Activated naive CD4-positive, alpha-beta T cell treated with Interleukin-2 at 50 U/mL for 16 hours (primary cell): ENCODE results near the gene MXRA7.
"Not testable (repeated sequence)": the region's sequence is repeated elsewhere in the genome, so short reads cannot be mapped to it uniquely, and the experiment has no call there.

Experiments
- DNase-seq: peaks from one replicate; pipeline ENCODE4 v3.0.0-alpha.2; 2020

The MXRA7 gene

DNA sequence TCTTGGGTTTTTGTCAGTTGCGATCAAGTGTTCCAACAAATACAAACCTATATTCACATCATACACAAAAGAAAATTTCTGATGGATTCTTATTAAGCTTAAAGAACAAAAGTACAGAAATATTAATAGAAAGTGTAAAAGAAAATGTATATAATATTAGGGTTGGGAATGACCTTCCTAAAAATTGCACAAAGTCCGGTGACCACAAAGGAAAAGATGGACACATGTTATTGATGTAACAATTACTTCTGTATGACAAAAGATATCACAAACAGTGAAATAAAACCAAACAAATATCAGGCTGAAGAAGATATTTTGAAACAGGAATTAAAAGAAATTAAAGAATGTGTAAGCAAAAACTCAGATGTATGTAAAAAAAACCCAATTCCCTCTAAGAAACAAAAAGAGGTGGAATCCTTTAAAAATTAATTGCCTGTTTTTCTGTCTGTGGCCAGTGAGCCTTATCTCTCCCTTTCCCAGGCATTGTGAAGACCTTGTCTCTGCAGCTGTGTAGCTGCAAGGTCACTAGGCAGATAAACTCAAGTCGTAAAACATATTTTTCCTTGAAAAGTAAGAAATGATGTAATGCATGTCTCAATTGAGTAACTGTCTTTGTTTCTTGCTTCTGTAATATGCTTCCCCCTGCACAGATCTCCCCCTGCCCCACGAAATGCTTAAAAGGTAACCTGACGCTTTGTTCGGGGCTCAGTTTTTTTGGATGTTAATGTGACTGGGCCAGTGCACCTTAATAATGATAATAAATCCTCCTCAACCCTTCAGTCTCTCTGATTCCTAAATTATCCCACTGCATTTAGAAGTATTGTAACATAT lies 70.0 kb downstream of the MXRA7 start:
- no peak for DNase-seq

DNA sequence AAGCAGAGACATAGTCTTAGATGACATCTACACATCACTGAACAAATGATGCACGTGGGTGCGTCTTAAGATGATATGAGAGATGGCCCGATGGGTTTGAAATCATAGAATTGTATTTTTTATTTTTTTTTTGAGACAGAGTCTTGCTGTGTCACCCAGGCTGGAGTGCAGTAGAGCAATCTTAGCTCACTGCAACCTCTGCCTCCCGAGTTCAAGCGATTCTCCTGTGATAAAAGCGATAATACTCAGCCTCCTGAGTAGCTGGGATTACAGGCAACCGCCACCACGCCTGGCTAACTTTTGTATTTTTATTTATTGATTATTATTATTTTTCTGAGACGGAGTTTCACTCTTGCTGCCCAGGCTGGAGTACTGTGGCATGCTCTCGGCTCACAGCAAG lies 72.5 kb downstream of the MXRA7 start:
- no peak for DNase-seq

DNA sequence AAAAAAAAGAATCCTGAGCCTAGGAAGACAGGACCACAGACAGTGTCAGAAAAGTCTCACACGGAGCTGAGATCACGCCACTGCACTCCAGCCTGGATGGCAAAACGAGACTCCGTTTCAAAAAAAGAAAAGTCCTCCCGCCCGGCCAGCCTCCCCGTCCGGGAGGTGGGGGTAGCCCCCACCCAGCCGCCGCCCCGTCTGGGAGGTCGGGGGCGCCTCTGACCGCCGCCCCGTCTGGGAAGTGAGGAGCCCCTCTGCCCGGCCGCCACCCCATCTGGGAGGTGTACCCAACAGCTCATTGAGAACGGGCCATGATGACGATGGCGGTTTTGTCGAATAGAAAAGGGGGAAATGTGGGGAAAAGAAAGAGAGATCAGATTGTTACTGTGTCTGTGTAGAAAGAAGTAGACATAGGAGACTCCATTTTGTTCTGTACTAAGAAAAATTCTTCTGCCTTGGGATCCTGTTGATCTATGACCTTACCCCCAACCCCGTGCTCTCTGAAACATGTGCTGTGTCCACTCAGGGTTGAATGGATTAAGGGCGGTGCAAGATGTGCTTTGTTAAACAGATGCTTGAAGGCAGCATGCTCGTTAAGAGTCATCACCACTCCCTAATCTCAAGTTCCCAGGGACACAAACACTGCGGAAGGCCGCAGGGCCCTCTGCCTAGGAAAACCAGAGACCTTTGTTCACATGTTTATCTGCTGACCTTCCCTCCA lies 74.1 kb downstream of the MXRA7 start:
- DNase-seq: not testable (repeated sequence)

DNA sequence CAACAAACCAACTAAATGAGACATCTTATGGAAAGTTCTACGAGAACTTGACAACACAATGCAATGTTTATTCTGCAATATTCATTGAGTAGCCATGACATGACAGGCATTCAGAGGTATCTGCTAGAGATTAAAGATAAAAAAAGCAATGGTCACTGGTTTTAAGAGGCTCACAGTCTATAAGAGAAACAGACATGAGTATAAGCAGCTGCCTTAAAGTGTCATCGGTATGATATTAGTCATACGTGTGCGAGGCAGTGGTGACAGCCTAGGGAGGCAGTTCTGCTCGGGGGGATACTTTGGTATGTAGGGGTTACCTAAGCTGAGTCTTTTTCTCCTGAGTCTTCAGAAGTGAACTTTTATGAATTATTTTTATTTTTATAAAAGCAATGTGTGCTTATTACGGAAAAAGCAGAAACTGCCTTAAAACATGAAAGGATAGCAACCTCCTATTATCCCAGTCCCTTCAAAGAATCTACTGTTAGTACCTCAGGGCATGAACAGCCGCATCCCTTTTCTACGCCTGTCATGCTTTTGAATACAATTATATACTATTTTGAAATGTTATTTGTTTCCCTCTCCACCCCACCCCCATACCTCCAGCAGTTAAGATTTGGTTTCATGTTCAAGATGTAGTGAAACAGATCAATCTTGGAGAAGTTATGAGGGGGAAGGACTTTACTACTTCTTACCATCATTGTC lies 75.0 kb downstream of the MXRA7 start:
- DNase-seq: no peak

DNA sequence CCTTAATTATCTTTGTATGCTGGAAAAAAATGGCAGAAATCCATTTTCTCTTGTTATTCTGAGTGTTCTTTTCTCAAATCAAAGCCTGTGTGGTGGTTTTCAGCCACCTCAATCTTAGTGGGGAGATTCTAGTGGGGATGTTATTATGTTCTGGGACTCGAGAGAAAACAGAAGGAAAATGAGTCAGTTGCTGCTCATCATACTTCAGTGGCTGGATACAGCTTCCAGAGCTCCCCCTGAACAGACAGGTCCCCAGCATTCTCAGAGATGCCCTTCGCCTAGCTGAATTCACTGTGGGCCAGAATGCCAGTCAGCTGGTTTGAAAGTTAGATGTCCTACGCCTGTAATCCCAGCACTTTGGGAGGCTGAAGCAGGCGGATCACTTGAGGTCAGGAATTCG lies 75.7 kb downstream of the MXRA7 start:
- DNase-seq: no peak

DNA sequence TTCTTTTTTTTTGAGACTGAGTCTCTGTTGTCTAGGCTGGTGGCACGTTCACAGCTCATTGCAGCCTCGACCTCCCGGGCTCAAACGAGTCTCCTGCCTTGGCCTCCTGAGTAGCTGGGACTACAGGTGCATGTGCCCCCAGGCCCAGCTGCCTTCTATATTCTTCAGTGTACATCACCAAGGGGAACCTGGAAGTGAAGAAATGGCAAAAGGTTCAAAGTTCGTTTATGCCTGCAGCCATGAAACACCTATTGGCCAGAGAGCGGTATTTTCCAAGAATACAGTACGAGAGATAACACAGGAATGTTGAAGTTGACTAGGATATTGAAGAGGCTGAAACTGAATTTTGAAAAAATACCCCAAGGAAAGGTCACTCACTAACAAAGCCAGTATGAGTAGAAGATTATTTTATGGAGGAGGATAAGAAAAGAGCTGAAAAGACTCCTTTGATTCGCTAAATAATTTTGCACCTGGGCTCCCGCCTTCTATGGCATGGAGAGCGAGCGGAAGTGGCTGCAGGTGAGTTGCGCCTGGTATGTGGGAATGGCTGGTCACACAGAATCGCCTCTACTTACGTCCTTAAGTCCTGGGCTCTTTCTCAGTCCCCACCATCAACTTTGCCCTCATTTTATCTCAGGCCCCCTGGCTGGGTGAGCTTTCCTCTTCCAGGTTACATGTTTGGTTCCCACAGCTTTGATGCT lies 77.0 kb downstream of the MXRA7 start:
- no peak for DNase-seq

DNA sequence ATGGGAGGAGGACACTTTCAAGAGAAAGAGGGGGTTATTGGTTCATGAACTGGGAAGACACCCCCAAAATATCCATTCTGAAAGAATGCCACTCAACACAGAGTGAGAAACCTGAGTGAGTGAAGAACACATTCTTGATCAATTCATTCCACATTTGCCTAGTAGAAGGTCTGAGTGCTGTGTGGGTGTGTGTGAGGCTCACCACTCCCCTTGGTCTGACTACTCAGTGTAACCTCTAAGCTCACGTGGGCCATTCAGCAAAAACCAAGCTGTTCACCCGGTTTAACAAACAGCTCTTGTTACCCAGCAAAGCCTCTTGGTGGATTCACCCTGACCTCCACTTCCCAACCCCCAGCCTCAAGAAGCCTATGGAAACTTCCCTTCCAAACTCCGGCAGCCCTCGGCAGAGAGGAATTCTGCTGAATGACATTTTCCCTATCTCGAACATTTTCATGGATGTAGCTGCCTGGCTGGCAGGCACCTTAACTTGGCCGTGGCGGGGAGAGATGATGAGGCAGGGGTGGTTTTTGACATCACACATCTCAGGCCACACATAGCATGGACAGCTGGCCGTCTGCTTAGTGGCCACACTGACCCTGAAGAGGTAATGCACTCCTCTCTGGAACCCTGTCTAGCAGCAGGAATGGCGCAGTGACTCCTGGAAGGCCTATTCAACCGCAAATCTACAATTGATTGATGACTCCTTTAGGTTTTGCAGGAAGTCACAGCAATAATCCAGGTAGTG lies 78.8 kb downstream of the MXRA7 start:
- DNase-seq: no peak

DNA sequence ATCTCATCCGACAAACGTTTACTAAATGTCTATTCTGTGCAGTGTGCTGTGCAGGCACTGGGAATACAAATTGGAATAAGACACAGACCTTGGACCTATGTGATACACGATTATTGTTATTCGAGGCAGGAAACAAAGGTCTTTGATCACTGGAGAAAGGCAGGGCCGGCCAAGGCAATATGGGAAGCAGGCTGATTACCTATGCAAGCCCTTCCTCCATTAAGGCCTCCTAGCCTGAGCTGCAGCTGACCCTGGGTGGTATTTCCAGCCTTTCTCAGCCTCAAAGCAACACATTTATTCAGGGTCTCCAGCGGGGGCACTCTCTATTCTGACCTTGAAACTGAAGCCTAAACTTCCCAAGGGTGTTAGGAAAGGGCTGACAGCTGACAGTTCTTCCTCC lies 80.6 kb downstream of the MXRA7 start:
- DNase-seq: no peak
